Frontal cortex (tissue), 4 donors: Measurements from ENCODE around the gene ATP11A. TPM values are rescaled to one million over a fixed set of nuclear protein-coding genes. Genes with fewer than 3 reads are reported as not detected.

Source experiments
- DNase-seq, 2 donors: peaks; one replicate each; pipeline ENCODE4 v3.0.0; 2012; ENCODE audit warnings: low spot score in 2 of 2
- FAIRE-seq: peaks from 2 replicates; lab custom pipeline; 2012; peaks lifted over from hg19 to GRCh38; lab: Jason Lieb, UNC
- total RNA-seq: library from RNA; depleted of rRNA; stranded (reverse); fragments of >200 nt; gene quantifications from one replicate; pipeline ENCODE4 v1.2.3, GENCODE V29; 2014
- donor health status: control.
- donor health status: control.
- donor health status: control.

ATP11A gene
- total RNA-seq, 1 donor from 2014 or later, result 6.9 TPM

DNA sequence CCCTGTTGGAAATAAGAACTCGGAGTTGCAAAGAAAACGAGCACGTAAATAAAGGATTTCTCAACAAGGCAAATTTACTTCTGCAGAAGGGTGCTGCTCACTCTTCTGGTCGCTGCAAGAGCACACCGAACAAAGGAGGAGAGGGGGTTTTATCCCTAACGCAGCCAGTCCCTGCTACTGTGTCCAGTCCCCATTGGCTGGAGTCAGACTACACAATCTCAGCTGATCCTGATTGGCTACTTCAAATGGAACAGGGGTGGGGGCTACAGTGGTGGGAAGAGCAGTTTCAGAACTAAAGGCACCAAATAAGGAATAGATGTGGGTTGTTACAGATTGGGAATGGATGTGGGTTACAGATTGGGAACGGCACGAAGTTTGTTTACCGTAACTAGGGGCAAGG lies 215.2 kb downstream of the ATP11A start:
- no peak for FAIRE-seq
- no peak for DNase-seq

DNA sequence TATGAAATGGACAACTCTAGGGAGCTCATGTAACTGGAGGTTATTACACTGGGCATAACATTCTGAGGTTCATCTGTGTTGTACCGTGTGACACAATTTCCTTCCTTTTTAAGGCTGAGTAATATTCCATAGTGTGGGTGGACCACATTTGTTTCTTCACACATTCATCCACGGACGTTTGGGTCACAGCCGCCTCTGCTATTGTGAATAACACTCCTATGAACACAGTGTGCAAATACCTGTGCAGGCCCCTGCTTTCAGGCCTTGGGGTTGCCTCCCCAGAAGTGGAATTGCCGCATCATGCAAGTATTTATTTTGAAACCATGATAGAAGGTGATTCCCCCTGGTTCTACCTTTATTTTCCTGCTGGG lies 215.8 kb downstream of the ATP11A start:
- no peak for DNase-seq
- no peak for FAIRE-seq

DNA sequence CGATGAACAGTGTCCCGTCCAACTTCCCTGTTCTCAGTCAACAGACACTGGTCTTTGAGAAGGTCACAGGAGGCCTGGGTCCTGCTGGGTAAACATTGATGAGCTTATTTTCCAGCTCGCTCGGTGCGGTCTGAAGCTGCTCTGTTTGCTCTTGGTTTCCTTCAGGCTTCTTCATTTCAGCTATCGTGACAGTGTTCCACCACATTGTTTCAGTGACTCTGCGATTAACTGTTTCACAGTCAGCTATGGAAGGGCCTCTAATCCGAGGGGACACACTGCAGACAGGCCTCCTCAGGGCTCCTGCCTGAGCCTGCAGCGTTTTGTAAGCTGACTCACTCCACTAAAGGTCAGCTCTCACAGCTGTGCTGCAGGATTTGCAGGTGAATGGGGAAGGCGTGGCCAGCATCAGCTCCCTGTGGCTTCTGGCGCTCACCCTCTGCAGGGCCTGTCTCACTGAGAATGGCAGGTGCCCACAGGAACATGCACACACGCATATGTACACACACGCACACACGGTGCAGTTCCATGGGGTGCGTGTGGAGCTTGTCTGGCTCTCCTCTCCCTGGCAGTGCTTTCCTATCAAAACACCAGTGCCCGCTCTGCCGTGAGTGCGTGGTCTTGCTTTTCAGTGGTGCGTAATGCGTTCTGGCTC lies 216.3 kb downstream of the ATP11A start:
- DNase-seq (no peak), FAIRE-seq (no peak)

DNA sequence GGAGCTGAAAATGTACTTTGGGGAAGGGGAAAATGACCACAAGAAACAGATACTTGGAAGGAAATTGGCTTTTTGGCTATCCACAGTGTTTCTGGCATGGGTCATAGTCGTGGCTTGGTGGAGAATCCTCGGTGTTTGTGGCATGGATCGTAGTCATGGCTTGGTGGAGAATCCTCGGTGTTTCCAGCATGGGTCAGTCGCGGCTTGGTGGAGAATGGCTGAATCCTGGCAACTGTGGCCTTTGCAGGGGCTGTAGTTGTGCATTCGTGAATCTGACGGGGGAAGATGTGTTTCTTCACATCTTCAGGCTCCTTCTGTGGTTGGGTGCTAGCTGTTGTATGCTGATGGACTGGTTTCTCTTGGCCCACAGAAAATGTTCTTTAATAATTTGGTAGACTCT lies 217.4 kb downstream of the ATP11A start:
- DNase-seq (no peak), FAIRE-seq (no peak)

DNA sequence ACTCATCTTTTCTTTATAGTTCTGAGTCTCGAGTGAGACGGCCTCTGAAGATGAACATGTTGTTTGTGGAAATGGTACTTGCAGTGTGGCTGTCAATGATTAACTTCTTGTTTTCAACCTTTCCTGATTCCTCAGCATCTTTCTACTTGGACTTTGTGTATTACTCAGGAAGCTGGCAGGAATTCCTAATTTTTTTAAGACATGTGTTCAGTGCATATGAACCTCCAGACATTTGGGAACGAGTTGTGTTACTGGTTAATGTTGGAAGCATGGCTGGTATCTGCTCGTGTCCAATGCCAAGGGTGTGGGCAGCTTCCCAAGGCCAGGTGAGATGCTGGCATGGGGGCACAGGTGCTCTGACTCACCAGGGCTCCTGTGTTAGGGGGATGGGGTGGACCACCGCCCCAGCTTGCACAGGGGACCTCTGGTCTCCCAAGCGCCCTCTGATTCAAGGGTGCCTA lies 218.1 kb downstream of the ATP11A start:
- FAIRE-seq (no peak), DNase-seq (no peak)

DNA sequence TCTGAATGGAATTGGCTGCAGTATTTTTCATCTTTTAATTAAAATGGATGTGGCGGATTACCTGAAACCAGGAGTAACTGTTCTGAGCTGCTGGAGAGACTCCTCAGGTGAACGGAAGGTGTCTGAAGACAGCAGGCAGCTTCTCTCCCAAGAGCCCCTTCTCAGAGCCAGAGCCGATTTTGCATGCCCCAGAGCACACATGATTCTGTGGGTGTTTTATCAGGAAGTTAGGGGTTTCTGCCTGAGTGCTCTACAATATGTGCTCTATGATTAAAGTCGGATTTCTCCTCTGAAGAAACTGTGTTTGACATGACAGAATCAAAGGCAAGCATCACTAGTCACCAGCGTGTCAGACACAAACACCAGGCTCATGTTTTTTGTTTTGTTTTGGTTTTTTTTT lies 218.5 kb downstream of the ATP11A start:
- FAIRE-seq (no peak), DNase-seq (no peak)

DNA sequence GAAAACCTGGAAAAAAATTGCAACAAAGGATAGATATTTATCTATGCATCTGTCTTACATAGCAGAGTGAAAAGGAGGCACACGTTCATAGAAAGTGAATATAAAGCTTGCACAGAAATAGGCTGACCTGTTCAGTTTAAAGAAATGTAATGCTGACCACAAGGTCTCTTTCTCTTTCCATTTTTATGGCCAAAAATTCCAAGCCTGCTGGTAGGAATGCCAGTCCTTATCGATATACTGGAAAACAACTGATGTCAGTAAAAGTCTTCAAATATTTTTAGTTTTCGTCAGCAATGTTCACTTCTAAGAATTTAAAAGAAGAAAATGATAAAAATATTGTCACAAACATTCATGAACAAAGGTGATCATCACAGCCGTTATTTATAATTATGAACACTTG lies 220.2 kb downstream of the ATP11A start:
- no peak for FAIRE-seq
- DNase-seq, result no peak

DNA sequence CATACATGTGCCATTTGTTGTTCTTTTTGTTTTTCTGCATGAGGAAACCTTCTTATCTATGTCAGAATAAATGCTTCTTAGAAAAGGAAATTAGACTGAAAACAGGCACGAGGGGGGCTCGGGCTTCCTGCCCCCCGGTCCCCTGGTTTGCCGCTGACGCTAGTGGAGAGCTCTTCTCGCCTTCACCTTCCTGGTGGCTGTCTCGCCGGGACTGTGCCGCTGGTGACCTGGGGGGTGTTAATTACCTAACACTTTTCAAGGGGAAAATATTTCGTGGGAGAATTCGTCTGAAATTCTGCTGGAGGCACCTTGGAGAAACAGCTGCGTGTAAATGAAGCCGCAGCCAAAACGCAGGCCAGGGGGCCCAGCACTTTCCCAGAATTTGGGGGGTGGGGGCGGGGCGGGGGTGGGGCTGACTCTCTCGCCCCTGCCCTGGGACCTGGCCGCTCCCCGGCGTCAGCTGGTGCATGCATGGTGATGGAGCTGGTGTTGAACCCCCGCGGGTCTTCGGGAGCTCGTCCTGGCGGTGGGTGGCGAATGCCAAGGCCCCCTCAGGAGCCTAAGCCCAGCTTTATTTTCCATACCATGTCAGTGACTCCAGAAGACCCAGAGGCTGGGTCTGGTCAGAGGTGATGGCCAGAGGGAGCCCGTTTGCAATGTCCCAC lies 220.9 kb downstream of the ATP11A start:
- FAIRE-seq (no peak), DNase-seq (no peak)

DNA sequence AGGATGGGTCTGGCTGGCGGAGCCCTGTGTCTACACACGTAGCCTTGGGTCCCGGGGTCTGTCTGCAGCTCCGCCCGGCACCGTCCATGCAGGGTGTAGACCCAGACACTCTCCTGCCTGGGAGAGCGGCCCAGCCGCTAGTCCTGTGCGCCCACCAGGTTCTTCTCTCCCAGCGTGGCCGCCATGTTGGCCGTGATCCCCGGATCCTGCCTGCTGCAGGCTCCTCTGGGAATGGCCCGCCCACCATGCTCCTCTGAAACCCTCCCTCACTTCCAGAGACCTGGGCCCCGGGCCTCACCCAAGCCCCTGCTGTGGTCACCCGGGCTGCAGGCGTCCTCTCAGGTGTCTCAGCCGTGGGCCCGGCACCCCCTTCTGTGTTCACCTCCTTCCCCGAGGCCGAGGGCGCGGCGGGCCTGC lies 221.5 kb downstream of the ATP11A start:
- no peak for FAIRE-seq

DNA sequence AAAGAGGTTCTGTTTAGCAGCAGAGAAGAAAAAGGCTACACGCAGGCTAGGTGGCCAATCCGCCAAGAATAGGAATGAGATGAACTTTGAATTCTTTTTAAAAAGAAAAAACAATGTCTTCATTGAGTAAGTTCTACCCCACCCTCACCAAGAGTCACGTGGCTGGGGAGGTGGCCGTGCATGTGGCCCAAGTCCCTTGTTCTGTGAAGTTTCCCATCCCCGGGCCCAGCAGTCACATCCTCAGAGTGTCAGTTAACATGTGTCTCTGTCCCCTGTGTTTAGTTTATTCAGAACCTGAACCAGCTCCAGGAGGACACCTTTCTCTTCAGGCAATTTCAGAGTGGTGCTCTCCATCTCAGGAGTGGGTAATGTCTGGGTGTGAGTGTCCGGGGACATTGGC lies 222.0 kb downstream of the ATP11A start:
- FAIRE-seq (no peak), DNase-seq (no peak)

More for the DNA sequence above, 221.5 kb downstream of the ATP11A start:
- DNase-seq, result no peak

DNA sequence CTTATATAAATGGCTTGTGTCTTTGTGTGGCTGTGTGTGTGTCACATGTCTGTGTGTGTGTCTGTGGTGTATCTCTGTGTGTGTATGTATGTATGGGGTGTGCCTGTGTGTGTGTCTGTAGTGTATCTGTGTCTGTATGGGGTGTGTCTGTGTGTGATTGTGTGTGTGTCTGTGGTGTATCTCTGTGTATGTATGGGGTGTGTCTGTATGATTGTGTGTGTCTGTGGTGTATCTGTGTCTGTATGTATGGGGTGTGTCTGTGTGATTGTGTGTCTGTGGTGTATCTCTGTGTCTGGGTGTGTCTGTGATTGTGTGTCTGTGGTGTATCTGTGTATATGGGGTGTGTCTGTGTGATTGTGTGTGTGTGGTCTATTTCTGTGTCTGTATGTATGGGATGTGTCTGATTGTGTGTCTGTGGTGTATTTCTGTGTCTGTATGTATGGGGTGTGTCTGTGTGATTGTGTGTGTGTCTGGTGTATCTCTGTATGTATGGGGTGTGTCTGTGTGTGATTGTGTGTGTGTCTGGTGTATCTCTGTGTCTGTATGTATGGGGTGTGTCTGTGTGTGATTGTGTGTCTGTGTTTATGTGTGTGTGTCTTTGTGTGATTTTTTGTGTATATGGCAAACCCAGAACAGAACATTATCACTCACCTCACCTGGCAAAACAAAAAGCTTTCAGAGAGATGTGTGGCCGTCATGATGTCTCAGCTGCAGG lies 223.0 kb downstream of the ATP11A start:
- no peak for FAIRE-seq

DNA sequence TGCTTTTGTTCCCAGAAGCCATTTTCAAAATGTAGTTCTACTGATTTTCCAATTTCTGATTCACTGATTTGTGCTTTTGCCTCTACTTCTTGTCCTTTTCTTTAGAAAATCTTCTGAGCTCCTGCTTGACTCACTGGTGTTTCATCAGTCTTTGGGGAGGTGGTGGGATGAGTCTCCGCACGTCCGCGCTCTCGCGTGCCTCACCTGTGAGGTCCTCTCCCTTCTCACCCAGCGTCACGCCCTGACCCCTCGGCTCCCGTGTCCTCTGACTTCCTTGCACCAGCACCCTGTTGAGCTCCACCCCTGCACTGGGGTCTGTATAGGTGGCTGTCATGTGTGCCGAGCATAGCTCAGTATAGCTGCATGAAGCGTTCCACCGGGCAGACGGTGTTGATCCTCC lies 226.5 kb downstream of the ATP11A start:
- DNase-seq (no peak), FAIRE-seq (no peak)

More for the DNA sequence above, 223.0 kb downstream of the ATP11A start:
- no peak for DNase-seq

DNA sequence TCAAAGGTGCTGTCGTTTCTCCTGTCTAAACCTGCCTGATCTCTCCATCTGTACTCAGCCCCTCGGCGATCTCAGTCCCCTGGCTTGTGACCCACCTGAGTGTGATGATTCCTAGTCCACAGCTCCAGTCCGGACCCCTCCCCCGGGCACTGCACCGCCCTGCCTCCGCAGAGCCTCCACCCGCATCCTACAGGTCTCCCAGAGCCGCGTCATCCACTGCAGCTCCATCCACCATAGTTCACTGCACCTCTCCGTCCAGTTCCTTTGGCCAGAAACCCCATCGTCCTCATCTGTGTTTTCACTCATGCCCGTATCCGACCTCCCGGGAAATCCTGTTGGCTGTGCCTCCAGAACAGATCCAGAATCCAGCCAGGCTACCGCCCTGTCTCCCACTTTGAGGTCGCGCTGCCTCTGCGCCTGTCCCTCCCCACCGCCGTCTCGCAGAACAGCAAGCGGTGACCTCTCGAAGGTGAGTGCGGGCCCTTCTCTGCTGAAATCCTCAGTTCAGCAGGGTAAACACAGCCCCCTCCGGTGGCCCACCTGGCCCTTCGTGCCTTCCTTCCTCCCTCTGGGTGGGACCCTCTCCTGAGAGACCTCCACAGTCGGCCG lies 227.3 kb downstream of the ATP11A start:
- DNase-seq, result no peak
- no peak for FAIRE-seq

DNA sequence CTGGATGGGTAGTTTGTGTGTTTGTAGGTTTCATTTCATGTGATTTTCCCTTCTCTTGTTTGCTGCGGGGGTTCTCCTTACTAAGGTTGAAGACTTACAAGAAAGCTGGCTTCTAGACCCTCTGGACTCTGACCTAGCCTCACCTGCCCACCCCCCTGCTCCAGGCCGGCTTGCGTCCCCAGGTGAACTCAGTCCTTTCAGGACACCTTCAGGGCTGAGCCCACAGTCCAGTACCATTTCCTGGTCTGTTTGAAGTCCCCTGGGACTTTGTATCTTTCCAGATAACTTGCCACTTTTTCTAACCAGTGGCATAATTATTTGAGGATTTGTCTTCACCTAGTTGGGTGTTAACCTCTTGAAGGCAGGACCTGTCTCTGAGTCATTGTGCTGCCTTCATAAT lies 227.9 kb downstream of the ATP11A start:
- DNase-seq (no peak), FAIRE-seq (no peak)

DNA sequence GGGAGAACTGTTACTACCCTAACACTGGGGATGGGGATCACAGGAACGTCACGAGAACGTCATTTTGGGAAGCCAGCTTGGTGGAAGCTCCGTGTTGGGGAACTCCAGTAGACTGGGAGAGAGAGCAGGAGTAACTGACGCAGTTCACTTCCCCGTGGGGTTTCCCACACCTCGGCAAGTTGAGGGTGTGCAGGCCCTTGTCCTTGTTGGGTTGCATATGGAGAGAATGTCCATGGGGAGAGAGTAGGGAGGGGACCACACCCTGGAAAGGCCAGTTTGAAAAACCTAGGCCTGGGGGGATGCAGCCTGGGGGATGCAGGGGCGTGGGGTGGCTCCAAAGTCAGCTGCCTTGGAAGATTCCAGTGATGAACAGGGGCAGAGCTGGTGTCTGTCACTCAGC lies 228.4 kb downstream of the ATP11A start:
- FAIRE-seq (no peak), DNase-seq (no peak)

DNA sequence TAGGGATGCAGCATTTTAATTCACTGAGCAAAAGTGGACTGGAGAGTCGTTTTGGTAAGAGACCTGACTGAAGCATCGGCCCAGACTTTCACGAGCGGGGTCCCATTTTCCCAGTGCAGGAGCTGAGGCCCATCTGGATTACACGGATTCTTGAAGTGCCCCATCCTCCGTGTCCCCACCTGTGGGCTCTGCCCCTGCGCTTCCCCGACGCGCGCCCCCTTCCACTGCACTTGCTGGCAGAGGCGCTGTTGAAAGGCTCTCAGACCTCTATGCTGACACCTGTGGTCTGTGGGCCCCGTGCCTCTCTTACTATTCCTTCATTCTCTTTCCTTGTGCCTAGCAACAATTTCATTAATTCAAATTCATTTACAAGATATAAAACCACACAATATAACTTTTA lies 228.9 kb downstream of the ATP11A start:
- DNase-seq (no peak), FAIRE-seq (no peak)

DNA sequence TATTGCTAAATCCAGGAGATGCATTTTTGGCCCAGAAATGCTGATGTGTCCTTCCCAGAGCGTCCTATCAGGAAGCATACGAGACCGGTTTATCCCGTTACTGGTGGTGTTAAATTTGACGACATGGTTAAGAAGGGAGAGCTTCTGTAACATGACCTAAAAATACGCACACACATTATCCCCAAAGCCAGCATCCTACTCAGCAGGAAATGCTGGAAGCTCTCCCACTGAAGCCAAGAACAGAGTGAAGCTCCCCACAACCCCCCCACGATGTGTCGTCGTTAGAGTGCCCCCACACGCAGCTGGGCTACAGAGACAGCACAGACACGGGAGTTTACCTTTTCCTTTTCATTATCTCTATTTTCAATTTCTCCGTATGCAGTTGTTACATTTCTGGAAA lies 234.1 kb downstream of the ATP11A start:
- FAIRE-seq, result no peak
- no peak for DNase-seq

DNA sequence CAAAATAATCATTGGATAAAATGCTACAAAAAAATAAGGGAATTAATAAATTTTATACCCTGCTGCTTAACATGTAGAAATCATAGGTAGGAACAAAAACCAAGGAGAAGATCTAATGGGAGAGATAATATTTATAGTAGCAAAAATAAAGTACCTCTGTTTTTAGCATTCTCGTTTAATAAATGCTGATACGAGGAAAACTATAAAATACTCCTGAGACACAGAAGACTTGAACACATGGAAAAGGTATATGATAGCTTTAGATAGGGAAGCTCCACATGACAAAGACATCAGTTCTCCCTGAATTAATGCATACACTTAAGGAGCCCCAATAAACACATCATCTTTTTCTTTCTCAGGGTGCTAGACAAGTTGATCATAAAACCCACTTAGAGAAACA lies 234.5 kb downstream of the ATP11A start:
- DNase-seq (no peak), FAIRE-seq (no peak)

DNA sequence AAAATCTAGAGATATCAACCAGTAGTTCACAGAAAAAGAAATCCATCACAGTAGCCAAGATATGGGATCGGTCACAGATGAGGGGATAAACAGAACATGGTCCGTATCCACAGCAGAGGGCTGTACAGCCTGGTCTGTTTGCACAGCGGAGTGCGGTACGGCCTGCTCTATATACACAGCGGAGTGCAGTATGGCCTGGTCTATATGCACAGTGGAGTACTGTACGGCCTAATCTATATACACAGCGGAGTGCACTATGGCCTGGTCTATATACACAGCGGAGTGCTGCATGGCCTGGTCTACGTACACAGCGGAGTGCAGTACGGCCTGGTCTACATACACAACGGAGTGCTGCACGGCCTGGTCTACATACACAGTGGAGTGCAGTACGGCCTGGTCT lies 236.2 kb downstream of the ATP11A start:
- DNase-seq (no peak), FAIRE-seq (no peak)

DNA sequence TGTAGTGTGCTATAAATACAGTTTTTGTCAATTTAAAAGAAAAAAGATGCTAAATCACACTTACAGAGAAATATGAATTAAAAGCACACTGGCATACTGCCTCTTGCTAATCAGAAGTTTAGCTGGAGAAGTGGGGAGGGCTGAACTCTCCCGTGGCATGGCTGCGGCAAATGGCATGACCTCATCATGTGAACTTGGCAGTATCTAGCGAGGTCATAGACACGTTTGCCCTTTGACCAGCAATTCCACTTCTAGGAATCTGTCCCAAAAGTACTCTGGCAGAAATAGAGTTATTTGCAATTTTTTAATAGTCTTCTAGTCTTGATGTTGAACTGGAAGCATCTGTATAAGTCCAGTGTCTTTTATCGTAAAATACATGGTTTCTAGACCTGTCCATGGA lies 237.2 kb downstream of the ATP11A start:
- FAIRE-seq (no peak), DNase-seq (no peak)
